IMR-90 (cell line): ENCODE data around the gene ZFR.

ENCODE experiments used
- CEBPB ChIP-seq: IDR thresholded peaks from 2 replicates; pipeline ENCODE4 v1.6.1; 2012; ENCODE audit warnings: low read depth, low read length, improper control_type of control experiment
- CTCF ChIP-seq: conservative IDR thresholded peaks from 2 replicates; pipeline ENCODE4 v1.5.1; 2012; ENCODE audit warnings: mild to moderate bottlenecking, low read depth, low read length, improper control_type of control experiment
- MAZ ChIP-seq: IDR thresholded peaks from 2 replicates; pipeline ENCODE4 v1.6.1; 2012; ENCODE audit warnings: low read depth, mild to moderate bottlenecking, low read length, improper control_type of control experiment, moderate library complexity, borderline replicate concordance

GRCh38 chr5:32383065-32383464 lies 61.5 kb downstream of the ZFR start:
- TF ChIP-seq CTCF = no peak
- no peak for TF ChIP-seq CEBPB
- TF ChIP-seq MAZ = no peak
